ENCODE results near the gene KIAA0825. TPM values are rescaled to one million over a fixed set of nuclear protein-coding genes. Genes with fewer than 3 reads are reported as not detected.

The KIAA0825 gene
- total RNA-seq, 1 experiment from 2014 or later = 1.6 TPM

DNA sequence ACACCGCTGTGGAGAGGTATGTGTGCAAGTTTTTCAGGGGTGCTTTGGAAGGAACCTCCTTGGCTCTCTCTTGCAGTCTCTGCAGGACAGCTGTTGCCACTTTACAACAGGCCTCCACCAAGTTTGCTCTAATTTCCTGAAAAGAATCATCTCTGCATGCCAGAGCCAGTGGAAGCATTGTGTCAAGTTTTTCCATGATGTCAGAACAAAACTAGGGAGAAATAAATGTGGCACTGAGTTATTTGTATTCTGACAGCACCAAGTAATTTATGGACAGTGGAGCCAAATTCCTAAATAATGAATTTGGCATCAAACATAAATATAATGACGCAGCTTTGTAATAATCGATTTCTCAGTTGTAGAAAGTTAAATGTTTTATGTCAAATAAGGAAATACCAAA, 146.9 kb downstream of the KIAA0825 start:
- Histone ChIP-seq H3K36me3 (ENCODE audit: control insufficient read depth, insufficient read depth, low read length) (no peaks in the 10 kb centered on the region), H3K9me3 (ENCODE audit: control insufficient read depth, insufficient read depth, low read depth, low read length) (no peaks in the 10 kb centered on the region), H3K4me1 (ENCODE audit: control insufficient read depth, insufficient read depth, low read length) (no peaks in the 10 kb centered on the region), H3K27ac (ENCODE audit: low read length) (no peak overlapping the region), H3K4me3 (ENCODE audit: low read depth in 2 of 2, low read length in 2 of 2) (no peak overlapping the region), H3K27me3 (ENCODE audit: control insufficient read depth, insufficient read depth, low read length) (no peaks in the 10 kb centered on the region)
- BruUV-seq (replicated peaks) = no TSS peak
- TF ChIP-seq SIN3A (IDR thresholded peaks at IDR 0.05; ENCODE audit: borderline replicate concordance, insufficient read depth, low read depth, low read length) (no peak), TCF7L2 (IDR thresholded peaks at IDR 0.05; ENCODE audit: low read depth, low read length) (no peak)
- in situ Hi-C loops (cut with HindIII; ENCODE audit: low pct_unique_long_range_greater_than_20kb, low sequenced_read_pairs) = no loop called here
- DNase-seq (ENCODE audit: low read depth, low spot score) (no peak), ATAC-seq (no peak)
- intact Hi-C loops (cut with micrococcal nuclease; ENCODE audit: unreplicated experiment) = no loop called here
- ChIA-PET CTCF (no interaction called here), POLR2A (no interaction called here)

GRCh38 chr5:94470802-94471201, 147.6 kb downstream of the KIAA0825 start:
- H3K9me3 ChIP-seq (ENCODE audit: control insufficient read depth, insufficient read depth, low read depth, low read length) = no peaks in the 10 kb centered on the region
- ChIA-PET CTCF (no interaction called here), POLR2A (no interaction called here)
- in situ Hi-C loops (cut with HindIII; ENCODE audit: low pct_unique_long_range_greater_than_20kb, low sequenced_read_pairs) (no loop called here), intact Hi-C loops (cut with micrococcal nuclease; ENCODE audit: unreplicated experiment) (no loop called here)
- H3K27ac ChIP-seq (ENCODE audit: low read length) = no peak overlapping the region
- H3K4me1 ChIP-seq (ENCODE audit: control insufficient read depth, insufficient read depth, low read length) = no peaks in the 10 kb centered on the region
- no peaks in the 10 kb centered on the region for H3K27me3 ChIP-seq (ENCODE audit: control insufficient read depth, insufficient read depth, low read length)
- no peak overlapping the region for H3K4me3 ChIP-seq (ENCODE audit: low read depth in 2 of 2, low read length in 2 of 2)
- TF ChIP-seq, protein P1, sequence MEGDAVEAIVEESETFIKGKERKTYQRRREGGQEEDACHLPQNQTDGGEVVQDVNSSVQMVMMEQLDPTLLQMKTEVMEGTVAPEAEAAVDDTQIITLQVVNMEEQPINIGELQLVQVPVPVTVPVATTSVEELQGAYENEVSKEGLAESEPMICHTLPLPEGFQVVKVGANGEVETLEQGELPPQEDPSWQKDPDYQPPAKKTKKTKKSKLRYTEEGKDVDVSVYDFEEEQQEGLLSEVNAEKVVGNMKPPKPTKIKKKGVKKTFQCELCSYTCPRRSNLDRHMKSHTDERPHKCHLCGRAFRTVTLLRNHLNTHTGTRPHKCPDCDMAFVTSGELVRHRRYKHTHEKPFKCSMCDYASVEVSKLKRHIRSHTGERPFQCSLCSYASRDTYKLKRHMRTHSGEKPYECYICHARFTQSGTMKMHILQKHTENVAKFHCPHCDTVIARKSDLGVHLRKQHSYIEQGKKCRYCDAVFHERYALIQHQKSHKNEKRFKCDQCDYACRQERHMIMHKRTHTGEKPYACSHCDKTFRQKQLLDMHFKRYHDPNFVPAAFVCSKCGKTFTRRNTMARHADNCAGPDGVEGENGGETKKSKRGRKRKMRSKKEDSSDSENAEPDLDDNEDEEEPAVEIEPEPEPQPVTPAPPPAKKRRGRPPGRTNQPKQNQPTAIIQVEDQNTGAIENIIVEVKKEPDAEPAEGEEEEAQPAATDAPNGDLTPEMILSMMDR (IDR thresholded peaks at IDR 0.05) = no peak
- TF ChIP-seq POLR2AphosphoS5 (IDR thresholded peaks at IDR 0.05; ENCODE audit: low read depth, low read length) = no peak
- no peak for TF ChIP-seq TCF7L2 (IDR thresholded peaks at IDR 0.05; ENCODE audit: low read depth, low read length)
- no peak for TF ChIP-seq REST (IDR thresholded peaks at IDR 0.05; ENCODE audit: insufficient read depth in 1 of 2, low read depth in 2 of 2, low read length in 1 of 2)
- no peak for TF ChIP-seq SIN3A (IDR thresholded peaks at IDR 0.05; ENCODE audit: borderline replicate concordance, insufficient read depth, low read depth, low read length)
- DNase-seq (ENCODE audit: low read depth, low spot score) (no peak), ATAC-seq (no peak)
- no peaks in the 10 kb centered on the region for H3K36me3 ChIP-seq (ENCODE audit: control insufficient read depth, insufficient read depth, low read length)
- no TSS peak for BruUV-seq (replicated peaks)

DNA sequence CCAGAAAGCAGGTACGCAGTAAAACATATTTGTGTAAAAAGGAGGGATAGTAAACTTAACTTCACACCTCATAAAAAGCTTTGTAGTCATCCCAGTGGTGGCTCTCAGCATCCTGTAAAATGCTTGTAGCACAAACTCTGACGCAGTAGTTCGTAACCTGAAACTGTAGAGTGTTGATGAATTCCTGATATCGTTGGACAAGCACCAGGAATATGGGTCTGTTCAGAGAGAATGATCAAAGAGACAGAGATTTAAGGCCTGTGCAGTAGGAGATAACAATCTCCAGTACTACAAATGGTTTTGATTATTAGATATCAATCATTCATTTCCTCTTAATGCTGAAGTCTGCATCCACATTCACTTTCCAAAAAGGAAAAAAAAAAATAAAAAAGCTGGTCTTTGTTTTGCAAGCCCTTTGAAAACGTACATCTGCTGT, 148.5 kb downstream of the KIAA0825 start:
- POLR2A ChIA-PET = no interaction called here
- no peak overlapping the region for H3K4me3 ChIP-seq (ENCODE audit: low read depth in 2 of 2, low read length in 2 of 2)
- TF ChIP-seq, protein P1 (IDR thresholded peaks at IDR 0.05) = no peak
- BruUV-seq (replicated peaks) = no TSS peak
- no peaks in the 10 kb centered on the region for H3K36me3 ChIP-seq (ENCODE audit: control insufficient read depth, insufficient read depth, low read length)
- in situ Hi-C loops (cut with HindIII; ENCODE audit: low pct_unique_long_range_greater_than_20kb, low sequenced_read_pairs) (no loop called here), intact Hi-C loops (cut with micrococcal nuclease; ENCODE audit: unreplicated experiment) (no loop called here)
- H3K27me3 ChIP-seq (ENCODE audit: control insufficient read depth, insufficient read depth, low read length) = no peaks in the 10 kb centered on the region
- H3K27ac ChIP-seq (ENCODE audit: low read length) = no peak overlapping the region
- H3K9me3 ChIP-seq (ENCODE audit: control insufficient read depth, insufficient read depth, low read depth, low read length) = no peaks in the 10 kb centered on the region
- no peaks in the 10 kb centered on the region for H3K4me1 ChIP-seq (ENCODE audit: control insufficient read depth, insufficient read depth, low read length)
- CTCF ChIA-PET = no interaction called here
- ATAC-seq (no peak), DNase-seq (ENCODE audit: low read depth, low spot score) (no peak)

Measured in Panc1 (cell line).